B cell (primary cell): ENCODE measurements around the gene NFILZ. TPM values are rescaled to one million over a fixed set of nuclear protein-coding genes. Genes with fewer than 3 reads are reported as not detected.

ENCODE experiments used
- ATAC-seq: fragments of 200-7000 bp; cut with Tn5 transposase; one replicate; pipeline ENCODE4 v1.10.0; 2021; ENCODE audit warnings: low read depth, mild to moderate bottlenecking, moderate number of reproducible peaks, moderate library complexity
- CTCF ChIA-PET: fragments of 350-600 bp; sonication (Branson Sonifier 250); formaldehyde crosslinking; loops from one replicate; lab custom pipeline; 2021; ENCODE audit warnings: antibody characterized with exemption, inconsistent platforms; lab: Charles Lee
- POLR2A ChIA-PET: fragments of 350-600 bp; sonication (Branson Sonifier 250); formaldehyde crosslinking; loops from one replicate; lab custom pipeline; 2021; ENCODE audit warnings: antibody characterized with exemption; lab: Charles Lee
- DNase-seq: peaks from one replicate; pipeline ENCODE4 v3.0.0; 2013
- H2AFZ ChIP-seq: 2 replicates; pipeline ENCODE4 v1.6.1; 2012; ENCODE audit warnings: mild to moderate bottlenecking, low read depth, low read length; ENCODE audit not compliant: insufficient read depth, poor library complexity, severe bottlenecking
- H3K27ac ChIP-seq, 2 donors: 1 replicate in 1 of 2; 2 replicates in 1 of 2; pipeline ENCODE4 v1.5.1; 2012 to 2013; ENCODE audit warnings: low read length in 2 of 2, mild to moderate bottlenecking in 2 of 2, moderate library complexity in 1 of 2
- H3K27me3 ChIP-seq, 4 experiments: fragments of 200-600 bp in 1 of 4; sonication (generic) in 1 of 4; replicated peaks in 1 of 4; 1 replicate in 2 of 4; 2 replicates in 2 of 4; pipeline versions ENCODE4 v1.6.1 to v1.7.0; 2013 to 2016; ENCODE audit warnings: low read length in 3 of 4, mild to moderate bottlenecking in 2 of 4, mixed read lengths in 1 of 4, moderate library complexity in 1 of 4; ENCODE audit not compliant: insufficient read depth in 4 of 4, control insufficient read depth in 3 of 4; ENCODE audit errors: control extremely low read depth in 1 of 4
- H3K36me3 ChIP-seq, 2 experiments: replicated peaks in 1 of 2; 1 replicate in 1 of 2; 2 replicates in 1 of 2; pipeline versions ENCODE4 v1.6.1 to v1.7.1; 2013; ENCODE audit warnings: low read length in 1 of 2; ENCODE audit not compliant: insufficient read depth in 2 of 2, control insufficient read depth in 1 of 2; ENCODE audit errors: control extremely low read depth in 1 of 2, extremely low read depth in 1 of 2
- H3K4me1 ChIP-seq, 2 donors: fragments of 200-600 bp in 1 of 2; sonication (generic) in 1 of 2; 1 replicate in 1 of 2; 2 replicates in 1 of 2; pipeline versions ENCODE4 v1.5.1 to v1.6.1; 2013 to 2017; ENCODE audit warnings: low read length in 2 of 2; ENCODE audit not compliant: control insufficient read depth in 2 of 2, insufficient read depth in 2 of 2
- H3K4me2 ChIP-seq: replicated peaks from 2 replicates; pipeline ENCODE3; 2012; ENCODE audit warnings: mild to moderate bottlenecking, low read depth, low read length; ENCODE audit not compliant: poor library complexity, severe bottlenecking
- H3K4me3 ChIP-seq, 5 experiments: fragments of 200-600 bp in 1 of 5; sonication (generic) in 1 of 5; 1 replicate in 3 of 5; 2 replicates in 2 of 5; pipeline versions ENCODE4 v1.5.1 to v1.7.0; 2011 to 2016; ENCODE audit warnings: low read length in 4 of 5, mild to moderate bottlenecking in 4 of 5, low read depth in 2 of 5, control low read depth in 1 of 5, moderate library complexity in 1 of 5; ENCODE audit not compliant: insufficient read depth in 1 of 5; ENCODE audit errors: control extremely low read depth in 1 of 5, extremely low read depth in 1 of 5
- H3K79me2 ChIP-seq: fragments of 200-600 bp; sonication (generic); one replicate; pipeline ENCODE4 v1.6.0; 2016; ENCODE audit warnings: low read length; ENCODE audit not compliant: control insufficient read depth, insufficient read depth
- H3K9ac ChIP-seq: fragments of 200-600 bp; sonication (generic); 2 replicates; pipeline ENCODE4 v1.6.1; 2017; ENCODE audit warnings: mild to moderate bottlenecking, low read length, moderate library complexity
- H3K9me3 ChIP-seq, 3 donors: one replicate each; pipeline versions ENCODE4 v1.6.1 to v1.7.1; 2013; ENCODE audit warnings: low read length in 2 of 3; ENCODE audit not compliant: control insufficient read depth in 2 of 3, insufficient read depth in 1 of 3; ENCODE audit errors: control extremely low read depth in 1 of 3
- H4K20me1 ChIP-seq: 2 replicates; pipeline ENCODE4 v1.6.0; 2012; ENCODE audit warnings: mild to moderate bottlenecking, low read length; ENCODE audit not compliant: insufficient read depth, control insufficient read depth, poor library complexity, severe bottlenecking
- H3K27ac Mint-ChIP-seq: one replicate; pipeline ENCODE4 v1.8.0; 2021; ENCODE audit warnings: mixed read lengths
- H3K27me3 Mint-ChIP-seq: one replicate; pipeline ENCODE4 v1.8.0; 2021; ENCODE audit warnings: mixed read lengths
- H3K4me1 Mint-ChIP-seq: one replicate; pipeline ENCODE4 v1.8.0; 2021; ENCODE audit warnings: mixed read lengths
- H3K4me3 Mint-ChIP-seq: one replicate; pipeline ENCODE4 v1.8.0; 2021; ENCODE audit warnings: mixed read lengths
- H3K9me3 Mint-ChIP-seq: one replicate; pipeline ENCODE4 v1.8.0; 2022; ENCODE audit warnings: mixed read lengths; ENCODE audit not compliant: insufficient read depth
- CTCF ChIP-seq: fragments of 200-600 bp; IDR thresholded peaks from one replicate; pipeline ENCODE4 v1.8.0; 2022; ENCODE audit warnings: antibody characterized with exemption, mild to moderate bottlenecking
- EZH2 ChIP-seq: IDR thresholded peaks from 2 replicates; pipeline ENCODE4 v1.6.1; 2012; ENCODE audit warnings: borderline replicate concordance, low read depth, mild to moderate bottlenecking, moderate library complexity, low read length; ENCODE audit not compliant: insufficient read depth, poor library complexity, severe bottlenecking
- WGBS: methylation state at CpG from one replicate; pipeline ENCODE4 v1.1.5; 2013; ENCODE audit warnings: missing lambda C conversion rate; ENCODE audit not compliant: insufficient coverage; 5-methylcytosine and 5-hydroxymethylcytosine counted together
- intact Hi-C: fragments of 100-400 bp; cut with micrococcal nuclease; formaldehyde crosslinking; loops from one replicate; pipeline ENCODE4 v1.10.0; 2022
- polyA plus RNA-seq: library from polyadenylated mRNA; depleted of rRNA; stranded (reverse); fragments of >200 nt; gene quantifications from 2 replicates; pipeline ENCODE4 v1.2.3, GENCODE V29; 2012
- total RNA-seq, 2 donors: library from RNA; stranded (reverse); fragments of 120-200 nt in 1 of 2; gene quantifications; 1 replicate in 1 of 2; 2 replicates in 1 of 2; pipeline versions ENCODE4 v1.2.3 to v1.2.4, GENCODE V29; 2013 to 2022

NFILZ gene
- total and polyA plus RNA-seq, 2 donors (not counting 1 experiment from before 2014, with no cell fraction given): not detected

GRCh38 chr19:8614455-8614854 lies 16.0 kb upstream of the NFILZ start:
- Mint-ChIP-seq H3K4me1 (peaks cover 13% of the 10 kb centered on the region), H3K4me3 (no peak overlapping the region), H3K27ac (no peak overlapping the region), H3K27me3 (peaks cover 16% of the 10 kb centered on the region), H3K9me3 (no peaks in the 10 kb centered on the region)
- Histone ChIP-seq H4K20me1 (no peaks in the 10 kb centered on the region), H3K4me2 (no peak overlapping the region), H3K9me3 (peaks cover 0 to 15% (median 0%) of the 10 kb centered on the region in 3 donors), H3K9ac (no peak overlapping the region), H3K36me3 (no peaks in the 10 kb centered on the region), H2AFZ (no peak overlapping the region), H3K27ac (no peak overlapping the region), H3K4me3 (no peak overlapping the region), H3K4me1 (peaks cover 9 to 10% of the 10 kb centered on the region in 2 donors), H3K27me3 (peaks cover 0 to 14% (median 8%) of the 10 kb centered on the region in 4 experiments), H3K79me2 (no peaks in the 10 kb centered on the region)
- ChIA-PET POLR2A (no interaction called here), CTCF (interaction anchor here (0.7 kb wide), 1 partner anchor 649 kb away, joined by 3 read pairs; no protein-coding TSS in a partner anchor)
- no CpG with 5 or more reads among the region's 2 CpGs for WGBS
- intact Hi-C loops: no loop called here
- ATAC-seq: no peak
- DNase-seq: no peak
- TF ChIP-seq CTCF (no peak), EZH2 (no peak)

DNA sequence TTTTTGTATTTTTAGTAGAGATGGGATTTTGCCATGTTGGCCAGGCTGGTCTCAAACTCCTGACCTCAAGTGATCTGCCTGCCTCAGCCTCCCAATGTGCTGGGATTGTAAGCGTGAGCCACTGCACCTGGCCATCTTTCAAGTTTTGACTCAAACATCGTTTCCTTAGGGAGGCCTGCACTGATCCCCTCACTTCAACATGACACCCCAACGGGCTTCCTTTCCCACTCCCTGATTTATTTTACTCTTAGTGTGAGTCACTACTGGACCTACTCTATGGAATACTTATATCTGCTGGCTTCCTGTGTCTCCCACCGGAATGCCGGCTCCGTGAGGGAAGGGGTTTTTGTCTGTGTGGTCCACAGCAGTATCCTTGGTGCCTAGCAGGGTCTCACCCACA lies 15.4 kb upstream of the NFILZ start:
- Histone ChIP-seq H2AFZ (no peak overlapping the region), H3K79me2 (no peaks in the 10 kb centered on the region), H3K4me1 (peaks cover 4% of the 10 kb centered on the region in 2 donors), H3K9ac (no peak overlapping the region), H3K27ac (no peak overlapping the region), H3K27me3 (peaks cover 0 to 8% (median 3%) of the 10 kb centered on the region in 4 experiments), H3K36me3 (no peaks in the 10 kb centered on the region), H3K4me3 (no peak overlapping the region), H3K9me3 (peaks cover 0 to 11% (median 0%) of the 10 kb centered on the region in 3 donors), H3K4me2 (no peak overlapping the region), H4K20me1 (no peaks in the 10 kb centered on the region)
- DNase-seq (no peak), ATAC-seq (no peak)
- no peak for TF ChIP-seq EZH2
- H3K4me3 Mint-ChIP-seq: no peak overlapping the region
- POLR2A ChIA-PET: no interaction called here
- WGBS: 57% methylated on average over 1 of the region's 6 CpGs
- H3K27ac Mint-ChIP-seq: no peak overlapping the region
- CTCF ChIA-PET: interaction anchor here (0.7 kb wide), 2 partner anchors 18 to 649 kb away, joined by 3 to 4 read pairs; no protein-coding TSS in a partner anchor
- intact Hi-C loops: no loop called here
- peaks cover 11% of the 10 kb centered on the region for H3K27me3 Mint-ChIP-seq
- H3K4me1 Mint-ChIP-seq: peaks cover 8% of the 10 kb centered on the region
- no peaks in the 10 kb centered on the region for H3K9me3 Mint-ChIP-seq
